ENCODE measurements around the gene LNPEP. TPM values are rescaled to one million over a fixed set of nuclear protein-coding genes. Genes with fewer than 3 reads are reported as not detected.

LNPEP gene
- total RNA-seq, 1 experiment from 2014 or later, result 85.5 TPM

DNA sequence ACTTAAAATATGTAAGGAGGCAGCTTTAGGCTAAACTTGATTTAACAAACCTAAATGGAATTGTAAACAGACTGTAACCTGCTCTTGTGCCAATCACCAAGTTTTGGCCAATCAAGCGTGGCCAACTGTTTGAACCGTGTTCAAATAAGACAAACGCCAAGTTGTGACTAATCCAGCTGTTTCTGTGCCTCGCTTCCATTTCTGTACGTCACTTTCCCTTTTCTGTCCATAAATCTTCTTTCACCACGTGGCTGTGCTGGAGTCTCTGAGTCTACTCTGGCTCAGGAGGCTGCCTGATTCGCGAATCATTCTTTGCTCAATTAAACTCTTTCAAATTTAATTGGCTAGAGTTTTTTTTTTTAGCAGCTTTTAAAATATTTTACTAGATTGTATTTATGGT lies 135.2 kb downstream of the LNPEP start:
- no peaks in the 10 kb centered on the region for H3K9me3 Mint-ChIP-seq (ENCODE audit: low read depth, unreplicated experiment)
- H3K27me3 Mint-ChIP-seq (ENCODE audit: unreplicated experiment), result no peaks in the 10 kb centered on the region
- intact Hi-C loops (cut with micrococcal nuclease; ENCODE audit: unreplicated experiment), result no loop called here
- DNase-seq, result no peak
- H3K4me3 Mint-ChIP-seq (ENCODE audit: low read depth, unreplicated experiment), result no peak overlapping the region
- TF ChIP-seq, protein P1, sequence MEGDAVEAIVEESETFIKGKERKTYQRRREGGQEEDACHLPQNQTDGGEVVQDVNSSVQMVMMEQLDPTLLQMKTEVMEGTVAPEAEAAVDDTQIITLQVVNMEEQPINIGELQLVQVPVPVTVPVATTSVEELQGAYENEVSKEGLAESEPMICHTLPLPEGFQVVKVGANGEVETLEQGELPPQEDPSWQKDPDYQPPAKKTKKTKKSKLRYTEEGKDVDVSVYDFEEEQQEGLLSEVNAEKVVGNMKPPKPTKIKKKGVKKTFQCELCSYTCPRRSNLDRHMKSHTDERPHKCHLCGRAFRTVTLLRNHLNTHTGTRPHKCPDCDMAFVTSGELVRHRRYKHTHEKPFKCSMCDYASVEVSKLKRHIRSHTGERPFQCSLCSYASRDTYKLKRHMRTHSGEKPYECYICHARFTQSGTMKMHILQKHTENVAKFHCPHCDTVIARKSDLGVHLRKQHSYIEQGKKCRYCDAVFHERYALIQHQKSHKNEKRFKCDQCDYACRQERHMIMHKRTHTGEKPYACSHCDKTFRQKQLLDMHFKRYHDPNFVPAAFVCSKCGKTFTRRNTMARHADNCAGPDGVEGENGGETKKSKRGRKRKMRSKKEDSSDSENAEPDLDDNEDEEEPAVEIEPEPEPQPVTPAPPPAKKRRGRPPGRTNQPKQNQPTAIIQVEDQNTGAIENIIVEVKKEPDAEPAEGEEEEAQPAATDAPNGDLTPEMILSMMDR (IDR thresholded peaks at IDR 0.05; ENCODE audit: unreplicated experiment), result no peak
- no peaks in the 10 kb centered on the region for H3K4me1 Mint-ChIP-seq (ENCODE audit: low read depth, unreplicated experiment)
- H3K27ac Mint-ChIP-seq (ENCODE audit: unreplicated experiment), result no peak overlapping the region
- BruUV-seq (replicated peaks), result no TSS peak
- CTCF ChIA-PET, result no interaction called here
- no peaks in the 10 kb centered on the region for H3K36me3 Mint-ChIP-seq (ENCODE audit: insufficient read depth, unreplicated experiment)

DNA sequence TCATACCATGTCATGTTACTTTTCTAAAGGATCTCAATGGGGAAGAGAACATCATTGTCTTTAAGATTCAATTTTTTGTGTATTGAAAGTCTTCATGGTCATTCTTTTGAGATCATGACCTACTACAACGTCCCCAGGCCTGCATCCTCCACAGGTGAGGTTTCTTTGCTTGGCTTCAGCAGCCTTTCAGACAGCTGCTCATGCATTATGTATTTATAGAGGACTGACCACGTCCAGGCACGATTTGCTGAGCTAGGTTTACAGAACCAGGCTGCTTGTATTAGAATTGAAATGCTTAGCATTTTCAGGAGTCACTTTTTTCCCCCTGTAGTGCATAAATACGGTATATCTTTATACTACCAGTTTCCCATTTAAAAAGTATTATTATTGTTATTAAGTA lies 136.1 kb downstream of the LNPEP start:
- Mint-ChIP-seq H3K36me3 (ENCODE audit: insufficient read depth, unreplicated experiment) (no peaks in the 10 kb centered on the region), H3K4me1 (ENCODE audit: low read depth, unreplicated experiment) (no peaks in the 10 kb centered on the region), H3K9me3 (ENCODE audit: low read depth, unreplicated experiment) (no peaks in the 10 kb centered on the region), H3K27ac (ENCODE audit: unreplicated experiment) (no peak overlapping the region), H3K4me3 (ENCODE audit: low read depth, unreplicated experiment) (no peak overlapping the region), H3K27me3 (ENCODE audit: unreplicated experiment) (no peaks in the 10 kb centered on the region)
- CTCF ChIA-PET, result no interaction called here
- no peak for DNase-seq
- no TSS peak for BruUV-seq (replicated peaks)
- TF ChIP-seq, protein P1 (IDR thresholded peaks at IDR 0.05; ENCODE audit: unreplicated experiment), result no peak
- intact Hi-C loops (cut with micrococcal nuclease; ENCODE audit: unreplicated experiment), result no loop called here

DNA sequence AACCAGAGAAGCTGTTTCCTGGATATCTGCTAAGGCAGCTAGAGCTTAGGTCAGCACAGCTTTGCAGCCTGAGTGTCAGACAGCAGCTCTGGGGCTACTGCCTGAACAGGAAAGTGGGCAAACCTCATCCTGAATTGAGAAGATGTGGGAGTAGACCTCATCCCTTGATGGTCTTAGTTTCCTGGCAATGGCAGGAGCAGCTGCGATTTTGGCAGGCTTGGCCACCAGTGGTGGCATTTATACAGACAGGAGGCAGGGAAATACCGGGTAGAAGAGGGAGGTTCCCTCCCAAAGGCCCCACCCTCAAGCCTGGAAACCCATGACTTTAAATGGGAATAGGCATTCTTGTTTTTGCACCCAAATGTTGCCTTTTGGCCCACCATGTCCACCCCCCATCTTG lies 136.8 kb downstream of the LNPEP start:
- no peak for DNase-seq
- BruUV-seq (replicated peaks), result no TSS peak
- TF ChIP-seq, protein P1 (IDR thresholded peaks at IDR 0.05; ENCODE audit: unreplicated experiment), result no peak
- intact Hi-C loops (cut with micrococcal nuclease; ENCODE audit: unreplicated experiment), result no loop called here
- H3K27ac Mint-ChIP-seq (ENCODE audit: unreplicated experiment), result no peak overlapping the region
- no peak overlapping the region for H3K4me3 Mint-ChIP-seq (ENCODE audit: low read depth, unreplicated experiment)
- no peaks in the 10 kb centered on the region for H3K9me3 Mint-ChIP-seq (ENCODE audit: low read depth, unreplicated experiment)
- H3K36me3 Mint-ChIP-seq (ENCODE audit: insufficient read depth, unreplicated experiment), result no peaks in the 10 kb centered on the region
- CTCF ChIA-PET, result interaction anchor here (0.6 kb wide), 1 partner anchor 1319 kb away, joined by 4 read pairs; no protein-coding TSS in a partner anchor
- H3K27me3 Mint-ChIP-seq (ENCODE audit: unreplicated experiment), result no peaks in the 10 kb centered on the region
- no peaks in the 10 kb centered on the region for H3K4me1 Mint-ChIP-seq (ENCODE audit: low read depth, unreplicated experiment)

DNA sequence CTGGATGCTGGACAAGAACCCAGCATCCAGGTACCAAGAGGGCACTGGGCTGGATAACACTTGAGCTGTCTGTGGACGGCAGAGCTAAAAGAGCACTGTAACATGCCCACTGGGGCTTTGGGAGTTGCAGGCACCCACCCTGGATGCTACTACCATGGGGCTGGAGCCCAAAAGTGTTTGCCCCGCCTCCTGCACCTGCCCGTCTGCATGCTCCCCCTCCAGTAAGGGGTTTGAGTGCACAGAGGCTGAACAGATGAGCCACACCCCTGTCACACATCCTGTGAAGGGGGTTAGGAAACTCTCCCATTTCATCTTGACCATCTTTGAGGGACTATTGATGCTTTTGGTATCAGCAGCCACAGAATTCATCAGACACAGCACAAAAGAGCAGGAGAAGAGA lies 137.5 kb downstream of the LNPEP start:
- no peak for DNase-seq
- Mint-ChIP-seq H3K36me3 (ENCODE audit: insufficient read depth, unreplicated experiment) (no peaks in the 10 kb centered on the region), H3K27me3 (ENCODE audit: unreplicated experiment) (no peaks in the 10 kb centered on the region), H3K4me1 (ENCODE audit: low read depth, unreplicated experiment) (no peaks in the 10 kb centered on the region), H3K27ac (ENCODE audit: unreplicated experiment) (no peak overlapping the region), H3K9me3 (ENCODE audit: low read depth, unreplicated experiment) (no peaks in the 10 kb centered on the region), H3K4me3 (ENCODE audit: low read depth, unreplicated experiment) (no peak overlapping the region)
- TF ChIP-seq, protein P1 (IDR thresholded peaks at IDR 0.05; ENCODE audit: unreplicated experiment), result no peak
- CTCF ChIA-PET, result no interaction called here
- BruUV-seq (replicated peaks), result no TSS peak
- intact Hi-C loops (cut with micrococcal nuclease; ENCODE audit: unreplicated experiment), result no loop called here
